H54 (cell line): ENCODE data around the gene DTL.

Source experiments
- DNase-seq: peaks from one replicate; pipeline ENCODE4 v3.0.0; 2011; ENCODE audit warnings: low spot score, mixed read lengths; ENCODE audit not compliant: insufficient read length
- FAIRE-seq: peaks from 3 replicates; lab custom pipeline; 2011; peaks lifted over from hg19 to GRCh38; lab: Jason Lieb, UNC
- POLR2A ChIP-seq: IDR thresholded peaks from 2 replicates; pipeline ENCODE4 v1.6.1; 2011; ENCODE audit warnings: low read depth, mild to moderate bottlenecking, low read length

DTL gene

DNA sequence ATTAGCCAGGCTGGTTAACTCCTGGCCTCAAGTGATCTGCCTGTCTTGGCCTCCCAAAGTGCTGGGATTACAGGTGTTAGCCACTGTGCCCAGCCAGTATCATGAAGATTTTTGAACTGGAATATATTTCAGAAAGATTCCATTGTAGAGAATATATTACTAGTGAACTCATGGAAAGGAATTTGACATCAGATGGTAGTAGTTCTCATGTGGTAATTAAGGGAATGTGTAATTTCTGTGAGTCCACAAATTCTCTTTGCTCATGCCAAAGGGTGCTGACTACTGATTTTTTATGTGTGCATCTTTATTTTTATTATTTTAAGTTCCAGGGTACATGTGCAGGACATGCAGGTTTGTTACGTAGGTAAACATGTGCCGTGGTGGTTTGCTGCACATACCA is 10.4 kb downstream of the DTL start:
- DNase-seq (no peak), FAIRE-seq (no peak)
- TF ChIP-seq POLR2A: no peak

DNA sequence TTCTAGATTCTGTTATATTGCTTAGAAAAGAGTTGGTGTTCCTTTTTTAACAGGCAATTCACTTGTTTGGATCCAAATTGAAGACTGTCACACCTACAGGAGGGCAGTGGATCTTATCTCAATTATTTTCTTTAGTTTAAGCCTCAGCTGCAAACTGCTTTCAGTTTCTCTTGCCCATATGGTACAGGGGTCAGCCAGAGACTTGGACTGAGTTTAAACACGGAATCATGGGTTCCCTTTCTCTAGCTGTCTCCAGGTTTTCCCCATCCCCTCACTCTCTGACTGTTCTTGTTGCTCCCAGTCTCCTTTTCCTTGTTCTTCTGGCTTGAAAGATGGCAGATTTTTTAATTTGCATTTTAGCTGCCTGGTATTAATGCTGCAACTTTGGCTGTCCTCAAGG is 18.4 kb downstream of the DTL start:
- DNase-seq (no peak), FAIRE-seq (no peak)
- TF ChIP-seq POLR2A: no peak

DNA sequence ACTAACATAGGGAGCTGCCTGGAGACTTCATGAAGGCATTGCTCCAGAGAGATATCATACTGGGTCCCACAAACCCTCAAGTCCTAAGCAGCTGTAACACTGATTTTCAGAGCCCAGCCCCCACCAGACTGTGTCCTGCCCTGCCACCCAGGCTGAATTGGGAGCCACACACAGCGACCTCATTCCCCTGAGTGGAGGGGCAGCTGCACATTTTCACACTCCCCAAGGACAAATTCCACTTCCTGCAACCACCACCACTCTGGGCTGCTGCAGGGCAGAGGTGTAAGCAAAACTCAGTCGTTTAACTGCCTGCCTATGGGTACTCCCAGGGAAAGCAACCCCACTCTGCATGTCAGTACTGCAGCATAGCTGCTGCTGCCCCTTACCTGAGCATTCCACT is 19.8 kb downstream of the DTL start:
- DNase-seq: no peak
- TF ChIP-seq POLR2A: no peak
- no peak for FAIRE-seq

DNA sequence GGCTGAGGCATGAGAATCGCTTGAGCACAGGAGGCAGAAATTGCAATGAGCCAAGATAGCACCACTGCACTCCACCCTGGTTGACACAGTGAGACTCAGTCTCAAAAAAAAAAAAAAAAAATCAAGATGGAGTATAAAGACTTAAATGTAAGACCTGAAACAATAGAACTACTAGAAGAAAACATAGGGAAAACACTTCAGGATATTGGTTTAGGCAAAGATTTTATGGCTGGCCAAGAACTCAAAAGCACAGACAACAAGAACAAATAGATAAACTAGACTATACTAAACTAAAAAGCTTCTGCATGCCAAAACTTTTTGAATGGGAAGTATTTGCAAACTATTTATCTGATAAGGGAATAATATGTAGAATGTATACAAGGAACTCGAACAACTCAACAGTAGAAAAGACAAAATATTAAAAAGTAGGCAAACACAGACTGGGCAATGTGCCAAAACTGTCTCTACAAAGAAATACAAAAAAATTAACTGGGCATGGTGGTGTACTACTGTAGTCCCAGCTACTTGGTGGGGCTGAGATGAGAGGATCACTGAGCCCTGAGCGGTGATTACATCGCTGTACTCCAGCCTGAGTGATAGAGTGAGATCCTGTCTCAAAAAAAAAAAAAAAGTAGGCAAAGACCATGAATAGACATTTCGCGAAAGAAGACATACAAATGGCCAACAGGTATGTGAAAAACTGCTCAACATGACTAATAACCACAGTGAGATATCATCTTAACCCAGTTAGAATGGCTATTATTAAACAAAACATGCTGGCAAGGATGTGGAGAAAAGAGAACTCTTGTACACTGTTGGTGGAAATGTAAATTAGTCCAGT is 25.3 kb downstream of the DTL start:
- no peak for TF ChIP-seq POLR2A
- DNase-seq (no peak), FAIRE-seq (no peak)

DNA sequence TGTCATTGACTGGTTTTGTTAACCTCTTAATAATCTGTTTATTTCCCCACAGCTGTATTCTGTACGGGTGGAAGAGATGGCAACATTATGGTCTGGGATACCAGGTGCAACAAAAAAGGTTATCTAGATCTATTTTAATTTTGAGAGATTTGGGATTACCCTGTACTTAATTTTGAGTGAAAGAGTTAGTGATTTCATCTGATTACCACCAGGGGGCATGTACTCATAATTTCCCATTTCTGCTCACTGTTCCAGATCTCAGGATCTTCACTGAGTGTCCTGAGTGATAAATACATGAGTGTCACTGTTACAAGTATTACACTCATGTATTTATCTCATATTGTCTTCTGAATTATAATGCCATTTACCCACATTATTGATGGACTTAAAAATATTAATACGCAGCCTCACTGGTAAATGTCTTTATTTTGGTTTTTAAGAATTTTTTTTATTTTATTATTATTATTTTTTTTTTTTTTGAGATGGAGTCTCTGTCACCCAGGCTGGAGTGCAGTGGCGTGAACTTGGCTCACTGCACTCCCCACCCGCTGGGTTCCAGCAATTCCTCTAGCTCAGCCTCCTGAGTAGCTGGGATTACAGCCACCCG is 27.4 kb downstream of the DTL start:
- no peak for TF ChIP-seq POLR2A
- DNase-seq (no peak), FAIRE-seq (no peak)

- DNase-seq (no peak), FAIRE-seq (no peak)
- no peak for TF ChIP-seq POLR2A
These were observed 32.2 kb downstream of the DTL start for GRCh38 chr1:212067787-212068186.

GRCh38 chr1:212070720-212071302 is 35.3 kb downstream of the DTL start:
- FAIRE-seq: no peak
- no peak for DNase-seq
- TF ChIP-seq POLR2A: no peak

DNA sequence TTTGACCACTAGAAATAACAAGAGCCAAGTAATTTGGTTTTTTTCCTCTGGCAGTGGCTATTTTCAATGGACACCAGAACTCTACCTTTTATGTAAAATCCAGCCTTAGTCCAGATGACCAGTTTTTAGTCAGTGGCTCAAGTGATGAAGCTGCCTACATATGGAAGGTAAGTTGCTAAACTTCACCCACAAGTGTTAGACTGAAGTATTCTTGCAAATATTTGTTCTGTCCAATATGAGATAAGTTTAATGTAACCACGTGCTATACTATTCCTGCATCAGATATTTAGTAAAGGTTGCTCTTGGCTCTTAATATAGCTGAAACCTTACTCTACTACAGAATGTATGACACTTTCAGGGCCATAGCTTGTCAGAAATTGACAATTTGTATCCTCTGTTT is 36.5 kb downstream of the DTL start:
- no peak for FAIRE-seq
- TF ChIP-seq POLR2A: no peak

GRCh38 chr1:212073490-212073889 is 37.9 kb downstream of the DTL start:
- FAIRE-seq: no peak
- DNase-seq: no peak
- TF ChIP-seq POLR2A: no peak

More for the DNA sequence above, 36.5 kb downstream of the DTL start:
- DNase-seq: no peak

- DNase-seq (no peak), FAIRE-seq (no peak)
- no peak for TF ChIP-seq POLR2A
These were observed 38.8 kb downstream of the DTL start for GRCh38 chr1:212074313-212074712.

DNA sequence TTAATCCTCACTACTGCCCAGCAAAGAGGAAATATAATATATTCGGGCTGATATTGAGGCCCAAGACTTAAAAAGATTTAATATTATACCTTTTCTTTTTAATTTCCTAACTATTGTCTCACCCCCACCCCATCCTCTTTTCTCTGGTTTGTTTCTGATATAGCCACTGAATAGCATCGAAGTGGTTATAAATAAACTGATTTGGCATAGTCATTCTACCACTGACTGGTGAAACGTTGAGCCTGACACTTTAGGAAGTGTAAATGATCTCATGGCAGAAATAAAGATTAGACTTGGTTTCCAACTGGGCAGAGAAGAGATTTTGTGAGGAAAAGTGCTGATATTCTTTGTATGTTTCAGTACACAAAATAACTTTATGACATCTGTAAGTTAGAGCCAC is 39.3 kb downstream of the DTL start:
- TF ChIP-seq POLR2A: no peak
- no peak for FAIRE-seq
- no peak for DNase-seq

GRCh38 chr1:212077028-212077427 is 41.5 kb downstream of the DTL start:
- no peak for FAIRE-seq
- TF ChIP-seq POLR2A: no peak
- DNase-seq: no peak

DNA sequence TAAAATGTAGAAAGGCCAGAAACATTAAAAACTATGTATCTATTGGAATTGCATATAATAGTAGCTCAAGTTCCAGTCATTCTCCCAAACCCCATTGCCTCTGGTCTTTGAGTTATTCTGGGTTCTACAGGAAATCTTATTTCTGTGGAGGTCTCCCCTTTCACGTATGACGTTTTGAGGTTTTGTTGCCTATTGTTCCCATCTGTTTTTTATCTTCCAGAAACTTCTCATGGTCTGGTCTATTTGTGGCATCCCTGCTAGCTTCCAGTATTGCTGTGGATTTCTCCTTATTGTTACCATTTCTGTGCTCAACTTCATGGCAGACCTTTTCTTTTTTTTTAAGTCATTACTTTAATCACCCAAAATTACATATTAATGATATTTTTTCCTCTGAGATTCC is 43.3 kb downstream of the DTL start:
- TF ChIP-seq POLR2A: no peak
- DNase-seq: no peak
- FAIRE-seq: no peak

GRCh38 chr1:212082765-212083406 is 47.3 kb downstream of the DTL start:
- FAIRE-seq (no peak), DNase-seq (no peak)
- TF ChIP-seq POLR2A: no peak
